Fibroblast of upper back skin (primary cell): ENCODE results near the gene CLK3.

ENCODE experiments used
- DNase-seq: peaks from one replicate; pipeline ENCODE4 v3.0.0-alpha.2; 2013

Gene CLK3

DNA sequence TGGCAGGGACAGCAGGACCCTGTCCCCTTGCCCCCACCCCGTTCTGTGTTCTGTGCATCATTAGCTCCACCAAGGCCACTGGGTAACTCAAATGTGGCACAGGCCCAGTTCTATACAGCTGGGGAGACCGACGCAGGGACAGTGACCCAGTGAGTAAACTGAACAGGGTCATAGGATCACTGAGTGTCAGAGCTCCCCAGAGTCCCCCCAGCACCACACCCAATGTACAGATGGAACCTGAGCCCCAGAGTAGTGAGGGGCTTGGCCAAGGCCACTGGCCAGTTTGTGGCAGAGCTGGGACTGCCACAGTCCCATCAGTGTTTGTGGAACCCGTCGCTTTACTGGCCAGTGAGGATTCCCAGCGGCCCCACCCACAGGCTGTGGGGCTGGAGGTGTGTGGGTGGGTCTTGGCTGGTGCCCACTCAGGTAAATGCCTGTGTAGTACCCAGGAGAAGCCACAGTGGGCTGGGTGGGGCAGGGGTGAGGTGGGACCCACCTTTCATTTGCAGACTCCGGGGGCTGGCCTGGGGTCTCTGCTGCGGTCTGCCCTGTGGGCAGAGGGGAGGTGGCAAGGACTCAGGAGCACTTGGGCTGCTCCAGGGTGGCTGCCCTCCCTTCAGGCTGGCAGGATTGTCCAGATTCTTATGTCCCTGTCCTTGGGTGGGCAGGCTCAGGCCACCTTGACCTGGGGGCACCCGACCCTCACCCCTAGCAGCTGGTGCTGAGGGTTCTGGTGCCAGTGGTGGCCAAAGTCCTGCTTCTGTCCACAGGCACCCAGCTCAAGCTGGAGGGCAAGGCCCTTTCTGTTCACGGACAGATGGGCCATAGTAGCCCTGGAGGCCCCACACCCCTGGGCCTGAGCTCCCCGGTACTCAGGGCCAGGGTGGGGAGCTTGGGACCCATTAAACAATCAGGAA lies 11.6 kb upstream of the CLK3 start:
- DNase-seq, result no peak

DNA sequence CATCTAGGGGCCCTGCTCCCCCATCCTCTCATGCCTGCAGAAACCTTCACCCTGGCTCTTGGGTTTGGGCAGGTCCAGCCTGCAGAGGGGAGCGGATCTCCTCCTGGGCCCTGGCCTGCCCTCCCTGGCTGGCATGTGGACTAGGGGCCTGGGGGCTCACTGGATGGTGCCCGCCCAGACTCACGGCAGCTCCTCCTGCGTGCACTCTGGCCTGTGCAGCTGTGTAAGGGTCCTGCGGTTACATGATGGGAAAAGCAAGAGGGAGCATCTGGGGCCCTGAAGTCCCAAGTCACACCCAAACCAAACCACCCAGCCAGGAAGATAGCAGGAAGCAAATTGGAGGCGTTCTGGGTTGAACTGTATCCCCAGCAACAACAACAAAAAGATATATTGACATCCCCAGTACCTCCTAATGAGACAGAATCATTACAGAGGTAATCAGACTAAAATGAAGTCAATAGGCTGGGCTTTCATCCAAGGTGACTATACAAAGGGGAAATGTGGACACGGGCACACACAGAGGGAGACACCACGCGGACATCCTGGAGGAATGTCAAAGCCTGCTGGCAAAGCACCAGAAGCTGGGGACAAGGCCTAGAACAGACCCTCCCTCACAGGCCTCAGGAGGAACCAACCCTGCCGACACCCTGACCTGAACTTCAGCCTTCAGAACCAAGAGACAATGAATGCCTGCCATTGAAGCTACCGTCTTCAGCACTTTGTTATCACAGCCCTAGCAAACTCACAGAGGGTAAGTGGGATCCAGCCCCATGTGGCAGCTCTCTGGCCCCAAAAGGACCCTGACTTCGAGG lies 10.4 kb upstream of the CLK3 start:
- DNase-seq, result no peak

DNA sequence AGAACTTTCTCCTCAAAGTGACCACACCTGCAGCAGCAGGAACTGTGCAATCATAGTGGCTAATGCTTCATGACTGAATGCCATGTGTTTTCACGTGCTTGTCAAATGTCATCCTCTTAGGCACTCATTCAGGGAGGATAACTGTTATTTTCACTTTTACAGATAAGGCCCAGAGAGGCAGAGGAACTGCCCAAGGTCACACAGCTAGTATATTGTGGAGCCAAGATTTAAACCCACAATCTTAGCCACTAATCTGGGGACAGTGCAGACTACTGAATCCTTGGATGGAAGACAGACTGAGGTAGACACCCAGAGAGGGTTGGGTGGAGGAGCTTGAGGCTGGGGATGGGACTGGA lies 9.9 kb upstream of the CLK3 start:
- no peak for DNase-seq

DNA sequence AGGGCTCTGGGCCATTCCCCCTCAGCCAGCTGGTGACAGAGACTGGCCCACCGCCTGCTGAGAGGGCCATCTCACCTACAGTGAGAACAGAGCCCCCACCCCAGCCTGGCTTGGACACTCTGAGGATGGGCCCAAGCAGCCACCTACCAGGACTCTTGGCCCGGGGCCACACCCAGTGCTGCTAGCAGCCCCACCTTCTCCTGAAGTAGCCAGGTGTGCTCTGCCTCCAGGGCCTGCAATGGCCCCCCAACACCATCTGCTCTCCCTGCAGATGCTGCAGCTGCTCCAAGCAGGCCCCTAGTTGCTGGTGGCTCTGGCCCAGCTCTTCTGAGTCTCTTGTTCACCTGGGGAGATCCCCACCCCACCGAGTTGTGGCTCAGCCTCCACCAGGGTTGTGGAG lies 6.8 kb upstream of the CLK3 start:
- DNase-seq, result no peak

DNA sequence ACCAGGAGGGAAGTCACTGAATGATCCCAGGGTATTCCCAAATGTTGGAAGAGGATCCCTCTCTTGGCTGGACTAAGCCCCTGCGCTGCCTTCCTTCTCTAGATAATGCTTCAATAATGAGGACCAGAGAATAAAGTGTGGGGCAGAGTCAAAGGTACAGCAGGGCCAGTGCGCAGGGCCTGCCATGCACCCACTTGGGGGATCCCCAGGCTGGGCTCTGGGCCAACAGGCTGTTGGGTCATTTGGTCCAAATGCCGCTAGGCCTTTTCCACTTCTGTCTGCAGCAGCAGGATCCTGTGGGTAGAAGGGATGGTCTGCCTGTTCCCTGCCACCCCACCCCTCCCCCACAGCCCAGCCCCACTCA lies 5.7 kb upstream of the CLK3 start:
- DNase-seq, result no peak

DNA sequence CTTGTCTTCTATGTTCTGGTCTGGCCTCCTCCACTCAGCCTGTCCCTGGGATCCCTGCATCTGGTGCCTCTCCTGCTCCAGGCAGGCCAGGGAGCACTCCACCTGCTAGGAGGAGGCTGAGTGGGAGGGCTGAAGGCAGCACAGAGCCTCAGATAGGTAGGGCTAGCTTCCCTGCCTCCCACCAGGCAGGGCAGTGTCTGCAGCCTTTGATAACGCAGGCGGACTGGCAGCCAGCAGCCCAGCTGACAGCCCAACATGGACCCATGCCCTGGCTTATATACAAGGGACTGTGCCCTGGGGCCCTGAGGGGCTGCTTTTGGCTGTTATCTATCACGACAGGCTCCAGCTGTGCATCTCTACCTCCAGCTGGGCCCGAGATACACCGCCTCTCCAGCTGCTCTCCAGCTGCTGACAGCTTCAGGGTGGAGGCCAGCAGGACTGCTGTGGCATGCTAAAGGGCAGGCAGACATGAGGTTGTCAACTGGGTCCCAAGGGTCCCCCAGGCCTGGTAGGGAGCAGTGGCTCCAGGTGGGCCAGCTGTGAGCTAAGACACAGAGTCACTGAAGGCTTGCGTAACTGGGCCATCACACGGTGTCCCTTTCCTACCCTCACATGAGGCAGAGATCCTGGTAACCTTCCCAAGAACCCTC lies 5.2 kb upstream of the CLK3 start:
- DNase-seq, result no peak

DNA sequence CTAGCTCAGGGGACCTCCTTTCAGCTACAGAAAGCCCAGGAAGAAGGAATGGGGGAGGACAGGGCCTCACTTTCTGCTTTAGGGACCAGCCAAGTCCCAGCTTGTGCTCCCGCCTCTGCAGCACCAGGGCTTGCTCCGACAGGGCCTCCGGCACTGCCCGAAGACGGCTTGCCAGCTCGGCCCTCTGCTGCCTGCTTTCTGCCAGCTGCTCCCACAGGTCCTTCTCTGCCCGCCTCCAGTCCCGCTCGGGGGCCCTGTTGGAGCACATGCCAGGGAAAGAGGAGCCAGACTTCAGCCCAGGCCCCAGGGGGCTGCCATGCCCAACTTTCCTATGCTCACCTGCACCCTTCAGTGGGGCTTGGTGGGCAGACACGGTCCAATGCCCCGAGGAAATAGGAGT lies 4.3 kb upstream of the CLK3 start:
- no peak for DNase-seq

DNA sequence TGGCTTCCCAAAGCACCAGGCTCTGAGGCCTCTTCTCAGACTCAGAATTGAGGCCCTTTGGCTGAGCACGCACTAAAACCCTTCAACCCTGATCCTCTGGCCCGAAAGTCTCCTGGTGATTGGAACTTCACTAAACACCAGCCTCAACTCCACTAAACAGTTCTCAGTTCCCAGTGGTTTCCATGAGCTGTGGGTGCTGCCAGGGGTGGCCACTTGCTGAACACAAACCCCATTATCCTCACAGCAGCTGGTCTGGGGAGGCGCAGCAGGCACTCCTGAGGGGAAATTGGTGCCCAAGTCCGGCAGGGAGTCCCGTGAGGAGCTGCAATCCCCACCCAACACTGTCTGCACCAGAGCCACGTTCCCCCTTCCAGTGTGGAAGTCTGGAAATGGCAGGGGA lies 3.8 kb upstream of the CLK3 start:
- no peak for DNase-seq

DNA sequence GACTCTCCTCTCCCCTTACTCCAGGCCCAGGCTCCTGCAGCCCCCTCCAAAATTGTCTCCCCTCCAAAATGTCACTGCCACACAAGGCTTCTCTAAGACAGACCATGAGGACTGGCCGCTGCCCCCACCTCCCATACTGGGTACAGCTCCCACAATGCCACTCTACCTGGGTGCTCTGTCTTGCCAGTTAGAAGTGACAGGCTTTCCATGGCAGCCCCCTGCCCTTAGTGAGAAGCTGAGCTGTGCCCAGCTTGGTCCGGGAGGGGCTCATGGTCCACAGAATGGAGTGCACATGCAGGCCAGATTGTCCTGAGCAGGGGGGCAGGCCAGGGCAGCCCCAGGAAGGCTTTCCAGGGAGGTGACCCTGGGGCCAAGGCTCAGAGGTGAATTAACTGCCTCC lies 3.0 kb upstream of the CLK3 start:
- DNase-seq, result no peak

DNA sequence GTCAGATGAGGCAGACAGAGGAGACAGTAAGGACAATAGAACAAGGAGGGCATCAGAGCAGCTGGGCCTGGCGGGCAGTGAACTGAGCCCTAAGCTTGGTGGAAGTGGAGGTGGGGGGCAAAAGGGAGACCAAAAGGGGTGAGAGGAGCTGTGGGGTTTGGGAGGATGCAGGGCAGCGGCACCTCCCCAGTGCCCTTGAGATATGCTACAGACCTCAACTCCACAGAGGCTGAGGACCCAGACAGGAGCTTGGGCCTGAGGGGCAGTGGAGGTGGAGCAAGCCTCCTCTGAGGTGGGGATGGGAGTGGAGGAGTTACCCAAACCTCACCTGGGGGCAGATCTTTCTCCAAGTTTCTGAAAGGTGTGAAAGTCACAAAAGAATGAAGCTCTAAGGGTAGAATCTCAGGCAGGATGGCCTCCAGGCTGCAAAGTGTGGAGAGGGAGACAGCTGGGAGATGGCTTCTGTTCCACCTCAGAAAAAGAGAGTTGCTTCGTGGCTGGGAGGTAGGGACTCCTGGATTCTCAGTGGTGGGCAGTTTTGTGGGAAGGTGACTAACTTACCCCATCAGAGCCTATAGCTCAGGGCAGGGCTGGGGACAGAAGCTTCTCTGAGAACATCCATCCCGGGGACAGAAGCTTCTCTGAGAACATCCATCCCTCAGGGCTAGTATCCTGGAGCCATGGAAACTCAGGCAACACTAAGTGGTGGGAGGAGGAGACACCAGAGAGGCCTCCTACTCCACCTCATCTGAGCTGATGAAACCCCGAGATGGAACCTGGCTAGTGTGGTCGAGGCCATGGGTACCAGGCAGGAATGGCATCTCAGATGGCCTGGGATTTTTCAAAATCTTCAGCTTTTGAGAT lies 2.3 kb upstream of the CLK3 start:
- no peak for DNase-seq

DNA sequence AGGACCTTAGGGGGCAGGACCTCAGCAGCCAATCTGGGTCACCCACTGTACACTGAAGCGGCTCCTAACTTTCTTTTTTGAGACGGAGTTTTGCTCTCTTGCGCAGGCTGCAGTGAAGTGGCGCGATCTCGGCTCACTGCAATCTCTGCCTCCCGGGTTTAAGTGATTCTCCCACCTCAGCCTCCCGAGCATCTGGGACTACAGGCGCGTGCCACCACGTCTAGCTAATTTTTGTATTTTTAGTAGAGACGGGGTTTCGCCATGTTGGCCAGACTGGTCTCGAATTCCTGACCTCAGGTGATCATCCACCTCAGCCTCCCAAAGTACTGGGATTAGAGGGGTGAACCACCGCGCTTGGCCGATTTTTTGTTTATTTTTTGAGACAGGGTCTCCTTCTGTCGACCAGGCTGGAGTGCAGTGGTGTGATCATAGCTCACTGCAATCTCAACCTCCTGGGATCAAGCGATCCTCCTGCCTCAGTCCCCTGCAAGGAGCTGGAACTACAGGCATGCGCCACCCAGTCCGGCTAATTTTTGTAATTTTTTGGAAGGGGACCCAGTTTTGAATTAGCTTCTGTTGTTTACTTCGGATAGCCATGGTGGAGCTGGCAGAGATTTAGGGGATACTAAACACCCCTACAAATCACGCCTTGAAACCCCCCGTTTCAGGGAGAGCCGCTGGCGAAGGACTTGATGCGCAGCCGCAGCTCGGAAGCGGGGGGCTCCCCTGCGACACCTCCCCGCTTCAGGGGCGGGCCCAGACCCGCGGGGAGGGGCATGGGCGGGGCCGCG lies 1.5 kb upstream of the CLK3 start:
- no peak for DNase-seq

DNA sequence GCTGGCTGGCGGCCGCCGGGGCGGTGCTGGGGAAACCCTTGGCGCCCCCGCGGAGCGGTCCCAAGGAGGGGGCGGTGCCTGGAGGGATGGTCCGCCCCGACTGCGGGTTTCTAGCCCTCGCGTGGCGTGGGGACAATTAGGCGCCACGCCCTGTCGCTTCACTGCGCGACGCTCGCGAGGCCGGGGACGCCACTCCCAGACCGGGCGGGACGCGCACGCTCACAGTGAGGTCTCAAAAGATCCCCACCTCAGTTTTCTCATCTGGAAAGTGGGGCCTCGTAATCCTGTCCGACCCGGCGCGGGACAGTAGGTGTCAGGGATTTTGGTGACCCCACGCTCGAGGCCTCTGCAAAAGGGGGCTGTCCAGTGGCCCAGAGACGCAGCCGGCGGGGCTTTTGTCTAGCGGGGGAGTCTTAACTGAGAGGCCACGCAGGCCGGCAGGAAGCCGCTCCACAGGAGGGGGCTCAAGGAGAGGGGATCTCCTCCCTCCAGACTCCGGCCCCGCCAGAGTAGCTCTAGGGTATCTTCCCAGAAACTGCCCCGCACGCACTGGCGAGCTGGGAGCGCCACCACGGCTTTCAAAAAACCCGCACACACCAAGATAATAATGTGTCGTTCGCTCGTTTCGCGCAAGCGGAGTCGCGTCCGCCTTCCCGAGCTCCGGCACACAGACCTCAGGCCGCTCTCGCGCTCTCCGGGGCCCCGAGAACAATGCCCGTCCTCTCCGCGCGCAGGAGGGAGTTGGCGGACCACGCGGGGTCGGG lies 710 bp upstream of the CLK3 start:
- peak; percentile 79 for DNase-seq

DNA sequence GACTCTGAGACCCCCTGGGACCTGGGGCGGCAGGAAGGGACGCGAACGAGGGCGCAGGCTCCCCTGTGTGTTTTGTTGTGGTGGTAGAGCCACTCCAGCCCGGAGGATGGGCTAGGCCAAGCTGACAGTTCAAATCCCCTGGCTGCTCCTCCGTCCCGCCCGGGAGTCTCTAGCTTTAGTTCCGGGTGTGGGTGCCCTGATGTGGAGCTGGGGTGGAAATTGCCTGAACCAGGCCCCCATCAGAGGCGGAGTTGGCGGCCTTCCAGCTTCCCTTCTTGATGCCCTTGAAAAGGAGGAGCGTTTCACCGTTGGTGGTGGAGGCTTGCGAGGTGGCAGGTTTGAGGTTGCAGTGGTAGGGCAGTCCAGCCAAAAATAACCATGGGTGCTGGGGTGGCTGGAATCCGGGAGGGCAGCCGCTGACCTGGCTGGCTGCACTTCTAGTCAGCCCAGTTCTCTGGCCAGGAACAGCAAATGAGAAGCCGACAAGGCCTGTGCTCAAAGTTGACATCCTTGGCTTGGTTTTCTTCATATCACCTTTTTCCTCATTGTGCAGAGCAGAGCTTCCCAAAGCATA lies 817 bp downstream of the CLK3 start:
- DNase-seq, result peak; percentile 45

DNA sequence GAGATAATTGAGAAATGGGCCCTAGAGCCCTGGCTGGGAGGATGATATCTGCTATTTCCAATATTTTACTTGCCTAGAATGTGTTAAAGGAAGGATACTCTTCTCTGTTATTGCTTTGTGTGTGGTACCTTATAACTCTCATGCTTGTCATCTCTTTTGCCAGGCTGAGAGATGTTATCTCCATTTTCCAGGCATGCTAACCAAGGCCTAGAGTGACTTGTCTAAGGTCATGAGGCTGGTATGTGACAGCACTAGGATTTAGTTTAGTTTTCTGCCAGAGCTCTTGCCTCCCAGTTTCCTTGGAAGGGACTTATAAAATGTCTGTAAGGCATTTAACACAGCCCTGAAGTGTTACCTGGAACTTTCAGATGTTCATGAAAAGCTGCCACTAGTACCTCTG lies 1.4 kb downstream of the CLK3 start:
- no peak for DNase-seq

DNA sequence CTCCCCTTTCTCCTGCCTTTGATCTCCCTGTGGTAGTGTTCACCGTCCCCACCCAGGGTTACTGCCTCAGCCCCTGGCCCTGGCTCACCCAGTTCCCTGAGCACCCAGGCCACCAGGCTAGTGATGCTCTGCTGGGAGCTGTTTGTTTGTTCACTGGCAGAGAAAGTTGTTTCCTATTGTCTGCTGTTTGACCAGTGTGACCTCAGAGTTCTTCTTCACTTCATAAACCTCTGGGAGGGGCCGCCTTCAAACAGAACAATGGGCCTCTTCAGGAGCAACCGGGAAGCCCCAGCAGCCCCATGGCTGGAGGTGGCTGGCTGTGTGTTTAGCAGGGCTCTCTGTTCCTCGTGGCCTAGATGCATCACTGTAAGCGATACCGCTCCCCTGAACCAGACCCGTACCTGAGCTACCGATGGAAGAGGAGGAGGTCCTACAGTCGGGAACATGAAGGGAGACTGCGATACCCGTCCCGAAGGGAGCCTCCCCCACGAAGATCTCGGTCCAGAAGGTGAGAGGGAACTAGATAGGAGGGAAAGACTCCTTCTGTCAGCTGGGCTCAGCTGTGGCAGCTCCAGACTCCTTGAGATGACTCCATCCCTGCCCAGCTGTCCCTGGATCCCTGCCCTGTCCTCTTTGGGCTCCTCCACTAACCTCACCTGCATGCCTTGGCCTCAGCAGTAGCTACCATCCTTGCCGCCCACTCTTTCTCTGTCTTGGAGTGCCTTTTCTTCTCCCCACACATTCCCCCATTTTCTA lies 3.4 kb downstream of the CLK3 start:
- DNase-seq, result no peak

DNA sequence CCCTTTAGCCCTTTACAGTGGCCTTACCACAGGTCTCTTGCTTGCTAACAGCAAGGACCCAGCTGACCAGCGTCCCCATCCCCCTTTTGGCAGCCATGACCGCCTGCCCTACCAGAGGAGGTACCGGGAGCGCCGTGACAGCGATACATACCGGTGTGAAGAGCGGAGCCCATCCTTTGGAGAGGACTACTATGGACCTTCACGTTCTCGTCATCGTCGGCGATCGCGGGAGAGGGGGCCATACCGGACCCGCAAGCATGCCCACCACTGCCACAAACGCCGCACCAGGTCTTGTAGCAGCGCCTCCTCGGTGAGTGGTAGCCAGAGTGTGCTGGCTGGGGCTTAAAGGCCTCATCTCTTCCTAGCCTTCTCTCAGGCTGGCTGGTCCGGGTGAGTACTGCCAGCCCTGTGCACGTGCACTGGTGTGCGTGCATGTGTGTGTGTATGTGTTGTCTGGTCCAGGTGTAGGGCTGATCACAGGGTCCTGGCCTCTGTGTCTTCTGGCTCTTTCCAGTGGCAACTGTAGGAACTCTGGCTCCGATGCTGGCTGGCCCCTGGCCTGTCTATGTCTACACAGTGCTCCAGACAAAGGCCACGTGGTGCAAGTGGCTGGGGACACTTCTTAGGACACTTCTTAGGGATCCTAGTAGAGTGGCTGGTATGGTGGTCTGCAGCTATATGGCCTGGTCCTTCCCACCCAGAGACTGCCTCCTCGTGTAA lies 4.4 kb downstream of the CLK3 start:
- no peak for DNase-seq

DNA sequence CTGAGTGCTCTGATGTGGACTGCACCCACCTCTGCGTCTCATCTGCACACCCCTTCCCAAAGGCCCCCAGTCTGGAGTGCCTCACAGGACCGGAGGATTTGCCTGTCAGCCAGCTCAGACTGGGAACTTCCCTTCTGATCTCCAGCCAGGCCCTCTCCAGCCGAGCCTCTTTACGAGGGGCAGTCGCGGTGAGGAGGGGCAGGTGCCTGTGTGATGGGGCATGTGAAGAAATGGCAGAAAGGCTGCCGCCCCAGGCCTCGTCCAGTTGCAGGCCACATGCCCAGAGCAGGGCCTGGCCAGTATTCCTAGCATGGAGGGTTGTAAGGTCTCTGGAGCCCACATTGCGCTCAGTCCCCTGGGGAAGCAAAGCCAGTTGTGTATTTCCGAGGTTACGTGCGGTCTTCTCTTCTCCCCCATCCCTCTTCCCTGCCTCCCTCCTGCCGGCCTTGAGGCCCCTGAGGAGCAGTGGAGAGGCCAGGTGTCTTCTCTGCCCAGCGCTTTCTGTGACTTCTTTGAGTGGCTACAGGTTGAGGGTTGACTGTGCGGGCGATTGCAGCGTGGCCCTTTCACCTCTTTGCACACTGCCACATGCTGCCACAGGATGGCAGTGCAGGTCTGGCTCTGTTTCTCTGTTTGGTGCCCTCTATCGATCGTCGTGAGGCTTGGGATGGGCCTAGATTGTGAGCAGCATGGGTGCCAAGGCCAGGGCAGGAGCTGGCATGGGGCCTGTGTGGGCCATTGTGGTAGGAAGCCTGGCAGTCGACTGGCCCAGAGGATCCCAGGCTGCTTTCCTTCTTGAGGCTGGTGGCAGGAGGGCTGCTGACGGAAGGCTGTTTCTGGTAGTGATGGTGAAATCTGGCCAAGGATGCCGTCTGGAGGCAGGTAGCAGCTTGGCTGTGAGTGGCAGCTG lies 5.3 kb downstream of the CLK3 start:
- peak; percentile 60 for DNase-seq

DNA sequence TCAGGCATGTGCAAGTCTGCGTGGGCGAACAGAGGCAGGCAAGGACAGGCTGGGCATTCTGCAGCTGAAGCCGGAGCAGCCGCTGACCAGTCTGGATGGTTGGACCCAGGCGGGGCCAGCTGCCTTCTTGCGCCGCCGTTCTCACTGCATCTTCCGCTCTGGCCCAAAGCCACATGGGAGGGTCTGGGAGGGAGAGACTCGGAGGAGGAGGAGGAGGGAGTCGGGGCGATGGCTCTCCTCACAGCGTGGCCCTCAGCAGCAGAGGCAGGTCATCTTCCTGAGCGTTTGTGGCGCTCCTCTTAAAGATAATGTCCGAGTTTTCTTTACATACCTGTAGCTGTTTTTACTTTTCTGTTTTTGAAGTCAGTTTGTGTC lies 5.9 kb downstream of the CLK3 start:
- DNase-seq, result no peak
